PC-9 (cell line): Measurements from ENCODE around the gene C18orf63. TPM values are rescaled to one million over a fixed set of nuclear protein-coding genes. Genes with fewer than 3 reads are reported as not detected.
A peak's percentile ranks its signal among the peaks of the same experiment; 100 is the strongest.

Experiments
- Bru-seq: library from RNA; stranded (reverse); fragments of 400-500 nt; gene quantifications from one replicate; lab custom pipeline; 2021; lab: Mats Ljungman, UMichigan
- BruChase-seq, 2 experiments: library from RNA; stranded (reverse); fragments of 400-500 nt; gene quantifications; one replicate each; lab custom pipeline; 2021; lab: Mats Ljungman, UMichigan
- BruUV-seq: library from RNA; stranded (reverse); fragments of 400-500 nt; replicated peaks from 2 replicates; lab custom pipeline; 2021; lab: Mats Ljungman, UMichigan
- CTCF ChIA-PET: fragments of 300-600 bp; sonication (Branson Sonifier 250); formaldehyde crosslinking; loops from one replicate; lab custom pipeline; 2022; ENCODE audit warnings: antibody characterized with exemption; lab: Charles Lee
- POLR2A ChIA-PET: fragments of 300-600 bp; sonication (Branson Sonifier 250); formaldehyde crosslinking; loops from one replicate; lab custom pipeline; 2022; ENCODE audit warnings: antibody characterized with exemption; ENCODE audit not compliant: unreplicated experiment; lab: Charles Lee
- DNase-seq, 2 experiments: peaks; one replicate each; pipeline versions ENCODE4 v3.0.0 to v3.0.0-alpha.2; 2015 to 2022; ENCODE audit warnings: mixed read lengths in 1 of 2
- H2AFZ ChIP-seq: fragments of 200-600 bp; sonication (generic); 2 replicates; pipeline ENCODE4 v1.8.1; 2017; ENCODE audit warnings: antibody characterized with exemption
- H3F3A ChIP-seq: fragments of 200-600 bp; sonication (generic); 2 replicates; pipeline ENCODE4 v1.8.1; 2017; ENCODE audit warnings: antibody characterized with exemption, mild to moderate bottlenecking, low read depth; ENCODE audit not compliant: insufficient read depth
- H3K27ac ChIP-seq: fragments of 200-600 bp; sonication (generic); 2 replicates; pipeline ENCODE4 v1.6.1; 2016; ENCODE audit warnings: mixed run types
- H3K27me3 ChIP-seq: fragments of 200-600 bp; sonication (generic); 2 replicates; pipeline ENCODE4 v1.6.1; 2016; ENCODE audit warnings: low read depth, mixed run types; ENCODE audit not compliant: insufficient read depth
- H3K36me3 ChIP-seq: fragments of 200-600 bp; sonication (generic); 2 replicates; pipeline ENCODE4 v1.6.1; 2016; ENCODE audit warnings: low read depth, mixed run types
- H3K4me1 ChIP-seq: fragments of 200-600 bp; sonication (generic); replicated peaks from 2 replicates; pipeline ENCODE4 v1.6.1; 2016; ENCODE audit warnings: mixed run types; ENCODE audit not compliant: insufficient read depth
- H3K4me2 ChIP-seq: fragments of 200-600 bp; sonication (generic); 2 replicates; pipeline ENCODE4 v1.6.1; 2017; ENCODE audit warnings: mixed run types
- H3K4me3 ChIP-seq: fragments of 200-600 bp; sonication (generic); 2 replicates; pipeline ENCODE4 v1.6.1; 2016; ENCODE audit warnings: mixed run types
- H3K79me2 ChIP-seq: fragments of 200-600 bp; sonication (generic); 2 replicates; pipeline ENCODE4 v1.6.1; 2017; ENCODE audit warnings: low read depth, mixed run types
- H3K9me2 ChIP-seq: fragments of 200-600 bp; sonication (generic); 2 replicates; pipeline ENCODE4 v1.8.1; 2017; ENCODE audit warnings: mild to moderate bottlenecking; ENCODE audit not compliant: insufficient read depth
- H3K9me3 ChIP-seq: fragments of 200-600 bp; sonication (generic); 2 replicates; pipeline ENCODE4 v1.8.1; 2016; ENCODE audit warnings: low read depth; ENCODE audit not compliant: insufficient read depth
- H4K20me1 ChIP-seq: fragments of 200-600 bp; sonication (generic); 2 replicates; pipeline ENCODE4 v1.8.1; 2017; ENCODE audit not compliant: insufficient read depth
- EZH2 ChIP-seq: fragments of 200-600 bp; sonication (generic); IDR thresholded peaks from 2 replicates; pipeline ENCODE4 v1.8.0; 2017; ENCODE audit warnings: antibody characterized with exemption, low read depth
- intact Hi-C: fragments of 100-400 bp; cut with micrococcal nuclease; formaldehyde crosslinking; loops from one replicate; pipeline ENCODE4 v1.10.0; 2022; ENCODE audit not compliant: unreplicated experiment
- long read RNA-seq: library from polyadenylated mRNA; stranded (forward); transcript quantifications from one replicate; pipeline ENCODE4 v2.0.0, GENCODE V29; 2022
- total RNA-seq: library from RNA; stranded (reverse); gene quantifications from 2 replicates; pipeline ENCODE4 v1.2.3, GENCODE V29; 2021
- TF ChIP-seq, protein P1 (sequence below): fragments of 200-600 bp; sonication (generic); conservative IDR thresholded peaks from 2 replicates; pipeline ENCODE4 v1.6.1; 2017; ENCODE audit warnings: mixed run types, antibody characterized with exemption, mild to moderate bottlenecking, moderate library complexity

Gene C18orf63
- not detected in 2 replicates for total RNA-seq
- percentile 2 among the genes with signal in this experiment for Bru-seq, nascent RNA
- BruChase-seq, experiment 1, labeled RNA remaining after a 2-hour chase = percentile 4 among the genes with signal in this experiment
- BruChase-seq, experiment 2, labeled RNA remaining after a 6-hour chase = percentile 7 among the genes with signal in this experiment
- long read RNA-seq = 0 reads

DNA sequence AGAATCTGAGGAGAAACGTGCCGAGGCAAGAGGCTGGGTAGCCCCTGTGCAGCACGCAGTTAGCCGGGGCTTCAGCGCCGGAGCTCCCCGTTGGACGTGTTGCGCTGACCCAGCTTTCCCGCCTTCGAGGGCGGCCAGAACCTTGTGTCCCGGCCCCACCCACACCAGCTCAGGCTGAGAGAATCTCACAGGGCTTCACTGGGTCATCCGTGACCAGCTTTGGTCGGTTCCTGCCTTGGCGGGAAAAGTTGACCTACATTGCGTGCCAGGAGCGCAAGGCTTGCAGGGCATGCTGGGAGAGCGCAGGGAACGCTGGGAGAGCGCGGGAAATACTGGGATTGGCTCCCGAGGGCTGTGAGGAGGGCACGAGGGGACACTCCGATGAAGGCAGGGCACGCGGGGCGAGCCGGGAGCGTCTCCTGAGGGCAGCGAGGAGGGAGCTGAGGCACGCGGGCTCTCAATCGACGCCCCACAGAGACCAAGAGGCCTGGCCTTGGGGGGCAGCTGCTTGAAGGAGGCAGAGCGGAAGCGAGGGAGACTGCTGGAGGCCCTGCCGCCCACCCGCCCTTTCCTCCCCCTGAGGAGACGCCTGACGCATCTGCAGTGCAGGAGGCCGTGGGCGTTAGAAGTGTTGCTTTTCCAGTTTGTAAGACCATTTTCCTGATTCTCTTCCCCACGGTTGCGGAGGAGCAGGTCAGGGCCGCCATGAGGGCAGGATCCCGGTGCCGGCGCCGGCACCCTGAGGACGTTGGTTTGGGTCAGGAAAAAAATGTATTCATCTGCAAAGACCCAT is at the start of gene C18orf63:
TSS of gene C18orf63 (plus strand) at position 376 of the 793 bp plus-strand sequence. CDS start 2,027 bp downstream, outside the sequence.
- Histone ChIP-seq H4K20me1 (no peaks in the 10 kb centered on the region), H3K4me2 (peak within 1 kb of the TSS; percentile 41), H3K79me2 (no peaks in the 10 kb centered on the region), H2AFZ (no peak within 1 kb of the TSS), H3F3A (peaks cover 15% of the 10 kb centered on the region; the same call in 1 of the 2 replicates), H3K4me1 (peaks cover 19% of the 10 kb centered on the region), H3K4me3 (no peak within 1 kb of the TSS), H3K36me3 (no peaks in the 10 kb centered on the region), H3K9me2 (no peaks in the 10 kb centered on the region), H3K27me3 (no peaks in the 10 kb centered on the region), H3K27ac (no peak within 1 kb of the TSS), H3K9me3 (no peaks in the 10 kb centered on the region)
- ChIA-PET CTCF (no interaction called here), POLR2A (interaction anchor here (0.5 kb wide), 1 partner anchor 180 kb away, joined by 4 read pairs; the partner anchor contains the start of gene CNDP2)
- TF ChIP-seq, protein P1, sequence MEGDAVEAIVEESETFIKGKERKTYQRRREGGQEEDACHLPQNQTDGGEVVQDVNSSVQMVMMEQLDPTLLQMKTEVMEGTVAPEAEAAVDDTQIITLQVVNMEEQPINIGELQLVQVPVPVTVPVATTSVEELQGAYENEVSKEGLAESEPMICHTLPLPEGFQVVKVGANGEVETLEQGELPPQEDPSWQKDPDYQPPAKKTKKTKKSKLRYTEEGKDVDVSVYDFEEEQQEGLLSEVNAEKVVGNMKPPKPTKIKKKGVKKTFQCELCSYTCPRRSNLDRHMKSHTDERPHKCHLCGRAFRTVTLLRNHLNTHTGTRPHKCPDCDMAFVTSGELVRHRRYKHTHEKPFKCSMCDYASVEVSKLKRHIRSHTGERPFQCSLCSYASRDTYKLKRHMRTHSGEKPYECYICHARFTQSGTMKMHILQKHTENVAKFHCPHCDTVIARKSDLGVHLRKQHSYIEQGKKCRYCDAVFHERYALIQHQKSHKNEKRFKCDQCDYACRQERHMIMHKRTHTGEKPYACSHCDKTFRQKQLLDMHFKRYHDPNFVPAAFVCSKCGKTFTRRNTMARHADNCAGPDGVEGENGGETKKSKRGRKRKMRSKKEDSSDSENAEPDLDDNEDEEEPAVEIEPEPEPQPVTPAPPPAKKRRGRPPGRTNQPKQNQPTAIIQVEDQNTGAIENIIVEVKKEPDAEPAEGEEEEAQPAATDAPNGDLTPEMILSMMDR = no peak
- no peak for TF ChIP-seq EZH2
- BruUV-seq = no TSS peak
- no peak for DNase-seq
- intact Hi-C loops = loop anchor here (2.0 kb wide), 1 partner anchor 23 kb away; no protein-coding TSS in a partner anchor

DNA sequence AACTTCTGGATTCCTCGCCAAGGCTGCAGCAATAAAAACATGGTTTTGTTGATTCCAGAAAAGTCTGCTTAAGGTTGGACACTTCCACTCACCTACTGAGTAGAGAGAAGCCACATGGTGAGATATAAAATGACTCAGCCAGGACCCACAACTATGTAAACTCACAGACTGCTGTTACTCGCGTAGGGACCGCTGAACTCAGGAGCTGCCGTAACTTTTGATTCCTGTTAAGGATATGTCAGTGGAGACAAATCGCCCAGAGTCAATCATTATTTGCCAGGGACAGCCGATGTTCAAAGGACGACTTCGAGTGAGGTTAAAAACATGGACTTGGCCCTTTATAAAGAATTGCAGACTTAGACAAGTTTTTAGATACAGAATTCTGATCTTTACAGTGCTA is 49.5 kb upstream of the C18orf63 start:
- H3F3A ChIP-seq = peaks cover 6% of the 10 kb centered on the region; the same call in 1 of the 2 replicates
- no peak overlapping the region for H3K27ac ChIP-seq
- H2AFZ ChIP-seq = no peak overlapping the region
- H3K9me2 ChIP-seq = no peaks in the 10 kb centered on the region
- H4K20me1 ChIP-seq = no peaks in the 10 kb centered on the region
- TF ChIP-seq EZH2 = no peak
- TF ChIP-seq, protein P1 = no peak
- no peaks in the 10 kb centered on the region for H3K9me3 ChIP-seq
- no peaks in the 10 kb centered on the region for H3K27me3 ChIP-seq
- H3K36me3 ChIP-seq = no peaks in the 10 kb centered on the region; the same call in 1 of the 2 replicates
- ChIA-PET POLR2A (no interaction called here), CTCF (no interaction called here)
- no peaks in the 10 kb centered on the region for H3K4me1 ChIP-seq
- intact Hi-C loops = no loop called here
- no TSS peak for BruUV-seq
- H3K79me2 ChIP-seq = peaks cover 46% of the 10 kb centered on the region
- no peak for DNase-seq
- H3K4me3 ChIP-seq = no peak overlapping the region
- no peak overlapping the region for H3K4me2 ChIP-seq

DNA sequence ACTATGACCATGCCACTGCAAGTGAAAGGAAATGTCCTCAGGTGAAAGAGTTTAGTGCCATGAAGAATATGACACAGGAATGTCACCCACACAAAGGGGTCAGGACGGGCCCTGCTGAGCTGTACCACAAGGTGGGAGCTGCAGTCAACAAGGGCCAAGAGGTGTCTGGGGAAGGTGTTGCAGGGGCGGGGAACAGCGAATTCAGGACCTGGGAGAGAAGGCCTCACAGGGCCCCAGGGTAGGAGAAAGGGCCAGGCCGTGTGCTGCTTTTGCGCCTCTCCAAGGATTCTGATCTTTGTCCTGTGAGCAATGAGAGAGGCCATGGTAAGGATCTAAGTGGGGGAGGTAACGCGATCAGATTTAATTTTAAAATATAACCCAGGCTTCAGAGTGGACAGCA is 47.5 kb upstream of the C18orf63 start:
- no TSS peak for BruUV-seq
- Histone ChIP-seq H3K4me3 (no peak overlapping the region), H4K20me1 (no peaks in the 10 kb centered on the region), H3K9me2 (no peaks in the 10 kb centered on the region), H2AFZ (no peak overlapping the region), H3K9me3 (no peaks in the 10 kb centered on the region), H3K27me3 (no peaks in the 10 kb centered on the region), H3K4me2 (no peak overlapping the region), H3K4me1 (no peaks in the 10 kb centered on the region), H3K79me2 (peaks cover 66% of the 10 kb centered on the region), H3F3A (peaks cover 6% of the 10 kb centered on the region; the same call in 1 of the 2 replicates), H3K27ac (no peak overlapping the region), H3K36me3 (no peaks in the 10 kb centered on the region)
- TF ChIP-seq, protein P1 = no peak
- TF ChIP-seq EZH2 = no peak
- ChIA-PET CTCF (no interaction called here), POLR2A (no interaction called here)
- no peak for DNase-seq
- intact Hi-C loops = no loop called here
